OCI-LY1 (cell line): ENCODE results near the gene HEMGN.

Experiments used
- EZH2 ChIP-seq: fragments of 200-600 bp; sonication (generic), shearing (Covaris generic); IDR thresholded peaks from 2 replicates; pipeline ENCODE4 v1.8.0; 2017; ENCODE audit warnings: borderline replicate concordance, mixed run types, mild to moderate bottlenecking, antibody characterized with exemption, low read length, moderate library complexity, mixed read lengths
- TF ChIP-seq, protein P1 (sequence below): fragments of 200-600 bp; sonication (generic), shearing (Covaris generic); IDR thresholded peaks from 2 replicates; pipeline ENCODE4 v1.5.1; 2017; ENCODE audit warnings: mild to moderate bottlenecking, antibody characterized with exemption, low read length, moderate library complexity, mixed read lengths

DNA sequence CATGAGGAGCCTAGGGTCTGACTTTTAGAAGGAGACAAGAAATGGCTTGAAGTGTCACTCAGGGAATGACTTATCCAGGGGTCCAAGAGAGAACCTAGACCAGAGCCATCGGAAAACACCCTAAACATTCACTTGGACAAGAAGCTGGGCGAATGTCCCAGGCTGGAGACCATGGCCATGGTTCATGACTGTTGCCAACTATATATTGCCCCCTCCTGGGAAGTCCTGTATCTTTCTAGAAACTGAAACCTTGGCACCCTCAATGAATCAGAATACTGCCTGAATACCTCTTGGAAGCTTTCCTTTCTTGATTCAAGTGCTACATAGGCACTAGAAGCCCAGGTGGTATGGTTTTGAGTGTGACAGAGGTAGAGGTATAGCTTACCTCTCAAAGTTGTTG, 45.6 kb downstream of the HEMGN start:
- TF ChIP-seq, protein P1, sequence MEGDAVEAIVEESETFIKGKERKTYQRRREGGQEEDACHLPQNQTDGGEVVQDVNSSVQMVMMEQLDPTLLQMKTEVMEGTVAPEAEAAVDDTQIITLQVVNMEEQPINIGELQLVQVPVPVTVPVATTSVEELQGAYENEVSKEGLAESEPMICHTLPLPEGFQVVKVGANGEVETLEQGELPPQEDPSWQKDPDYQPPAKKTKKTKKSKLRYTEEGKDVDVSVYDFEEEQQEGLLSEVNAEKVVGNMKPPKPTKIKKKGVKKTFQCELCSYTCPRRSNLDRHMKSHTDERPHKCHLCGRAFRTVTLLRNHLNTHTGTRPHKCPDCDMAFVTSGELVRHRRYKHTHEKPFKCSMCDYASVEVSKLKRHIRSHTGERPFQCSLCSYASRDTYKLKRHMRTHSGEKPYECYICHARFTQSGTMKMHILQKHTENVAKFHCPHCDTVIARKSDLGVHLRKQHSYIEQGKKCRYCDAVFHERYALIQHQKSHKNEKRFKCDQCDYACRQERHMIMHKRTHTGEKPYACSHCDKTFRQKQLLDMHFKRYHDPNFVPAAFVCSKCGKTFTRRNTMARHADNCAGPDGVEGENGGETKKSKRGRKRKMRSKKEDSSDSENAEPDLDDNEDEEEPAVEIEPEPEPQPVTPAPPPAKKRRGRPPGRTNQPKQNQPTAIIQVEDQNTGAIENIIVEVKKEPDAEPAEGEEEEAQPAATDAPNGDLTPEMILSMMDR: no peak
- no peak for TF ChIP-seq EZH2
